ENCODE results near the gene SOHLH1. TPM values are rescaled to one million over a fixed set of nuclear protein-coding genes. Genes with fewer than 3 reads are reported as not detected.

The SOHLH1 gene
- total RNA-seq, 2 experiments from 2014 or later, result not detected

DNA sequence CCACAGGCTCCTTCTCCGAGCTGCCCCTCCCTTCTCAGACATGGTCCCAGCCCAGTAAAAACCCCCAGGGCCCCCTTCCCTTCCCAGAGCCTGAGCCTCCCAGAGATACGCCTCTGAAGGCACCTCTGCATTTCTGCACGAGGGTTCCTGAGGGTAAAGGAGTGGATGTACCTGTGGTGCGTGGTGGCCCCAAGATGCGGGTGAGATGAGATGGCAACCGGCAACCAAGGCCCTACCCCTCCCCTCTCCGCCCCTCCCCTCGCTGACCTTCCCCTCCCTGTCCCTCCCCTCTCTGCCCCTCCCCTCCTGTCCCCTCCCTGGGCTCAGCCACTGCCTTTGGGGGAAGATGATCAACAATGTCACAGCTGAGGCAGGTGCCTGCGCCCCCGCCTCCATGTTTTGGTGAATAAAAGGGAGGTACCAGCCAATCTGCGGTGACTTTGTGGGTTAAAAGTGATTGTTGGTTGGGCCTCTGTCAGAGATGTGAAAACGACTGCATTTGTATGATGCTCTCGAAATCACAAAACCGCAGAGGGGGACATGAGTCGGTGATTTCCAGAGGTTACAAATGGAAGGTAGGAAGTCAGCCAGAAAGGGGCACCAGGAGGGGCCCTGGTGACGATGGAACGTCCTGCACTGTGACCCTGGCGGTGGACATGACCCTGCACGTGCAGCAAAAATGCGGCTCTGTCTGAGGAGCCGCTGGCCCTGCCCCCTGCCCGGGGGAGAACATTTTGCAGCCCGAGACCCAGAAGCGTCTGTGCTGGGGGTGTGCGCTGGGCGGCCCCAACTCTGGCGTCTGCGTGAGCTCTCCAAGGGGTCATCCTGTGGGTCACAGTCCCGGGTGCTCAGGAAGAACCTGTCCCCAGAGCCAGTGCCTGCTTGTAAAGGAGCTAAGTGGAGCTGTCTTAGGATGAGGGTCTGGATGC, 32.5 kb downstream of the SOHLH1 start:
- Histone ChIP-seq H3K9me2 (ENCODE audit: insufficient read depth, low read length) (no peaks in the 10 kb centered on the region), H2AFZ (ENCODE audit: low read length) (no peak overlapping the region), H3K4me1 (ENCODE audit: insufficient read depth, low read length, poor library complexity, severe bottlenecking) (no peaks in the 10 kb centered on the region), H3K36me3 (ENCODE audit: insufficient read depth, low read length) (no peaks in the 10 kb centered on the region), H3K4me2 (ENCODE audit: low read length) (no peak overlapping the region), H4K20me1 (ENCODE audit: insufficient read depth, low read length) (no peaks in the 10 kb centered on the region), H3K79me2 (ENCODE audit: insufficient read depth, low read depth, low read length) (no peaks in the 10 kb centered on the region), H3K4me3 (ENCODE audit: low read depth, low read length, poor library complexity, severe bottlenecking) (no peak overlapping the region), H3K27ac (ENCODE audit: low read depth, low read length, poor library complexity, severe bottlenecking) (no peak overlapping the region), H3K9me3 (ENCODE audit: low read length) (no peaks in the 10 kb centered on the region)
- no peak for DNase-seq (ENCODE audit: low spot score)
- CTCF ChIA-PET (ENCODE audit: unreplicated experiment), result interaction anchor here (0.5 kb wide), 1 partner anchor 58 kb away, joined by 3 read pairs; no protein-coding TSS in a partner anchor
- no TSS peak for BruUV-seq (replicated peaks)
- intact Hi-C loops (cut with micrococcal nuclease; ENCODE audit: unreplicated experiment), result no loop called here
- POLR2A ChIA-PET, result interaction anchor here (0.6 kb wide), 1 partner anchor 9 kb away, joined by 3 read pairs; no protein-coding TSS in a partner anchor
- TF ChIP-seq EZH2phosphoT487 (IDR thresholded peaks at IDR 0.05; ENCODE audit: borderline replicate concordance, low read depth, low read length), result no peak
- TF ChIP-seq, protein P1, sequence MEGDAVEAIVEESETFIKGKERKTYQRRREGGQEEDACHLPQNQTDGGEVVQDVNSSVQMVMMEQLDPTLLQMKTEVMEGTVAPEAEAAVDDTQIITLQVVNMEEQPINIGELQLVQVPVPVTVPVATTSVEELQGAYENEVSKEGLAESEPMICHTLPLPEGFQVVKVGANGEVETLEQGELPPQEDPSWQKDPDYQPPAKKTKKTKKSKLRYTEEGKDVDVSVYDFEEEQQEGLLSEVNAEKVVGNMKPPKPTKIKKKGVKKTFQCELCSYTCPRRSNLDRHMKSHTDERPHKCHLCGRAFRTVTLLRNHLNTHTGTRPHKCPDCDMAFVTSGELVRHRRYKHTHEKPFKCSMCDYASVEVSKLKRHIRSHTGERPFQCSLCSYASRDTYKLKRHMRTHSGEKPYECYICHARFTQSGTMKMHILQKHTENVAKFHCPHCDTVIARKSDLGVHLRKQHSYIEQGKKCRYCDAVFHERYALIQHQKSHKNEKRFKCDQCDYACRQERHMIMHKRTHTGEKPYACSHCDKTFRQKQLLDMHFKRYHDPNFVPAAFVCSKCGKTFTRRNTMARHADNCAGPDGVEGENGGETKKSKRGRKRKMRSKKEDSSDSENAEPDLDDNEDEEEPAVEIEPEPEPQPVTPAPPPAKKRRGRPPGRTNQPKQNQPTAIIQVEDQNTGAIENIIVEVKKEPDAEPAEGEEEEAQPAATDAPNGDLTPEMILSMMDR (conservative IDR thresholded peaks at IDR 0.05; ENCODE audit: low read length), result no peak

DNA sequence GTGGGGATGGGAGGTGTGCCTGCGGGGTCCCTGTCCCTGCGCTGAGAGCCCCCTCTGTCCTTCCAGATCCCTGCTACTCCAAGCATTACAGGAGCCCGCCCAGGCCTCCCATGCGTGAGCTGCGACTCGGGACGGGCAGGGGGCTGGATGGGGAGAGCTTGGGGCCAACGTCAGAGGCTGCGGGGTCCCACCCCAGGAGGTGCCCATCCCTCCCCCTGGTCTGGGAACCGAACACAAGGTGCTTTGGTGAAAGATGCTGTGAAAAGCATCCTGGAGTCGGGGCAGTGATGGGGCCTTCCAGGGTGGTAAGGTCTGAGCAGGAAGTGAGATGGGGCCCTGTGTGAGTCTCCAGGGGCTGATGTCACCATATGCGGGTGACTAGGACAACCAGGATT, 33.5 kb downstream of the SOHLH1 start:
- H3K9me3 ChIP-seq (ENCODE audit: low read length), result no peaks in the 10 kb centered on the region
- intact Hi-C loops (cut with micrococcal nuclease; ENCODE audit: unreplicated experiment), result no loop called here
- no TSS peak for BruUV-seq (replicated peaks)
- POLR2A ChIA-PET, result no interaction called here
- no peak overlapping the region for H3K4me2 ChIP-seq (ENCODE audit: low read length)
- no peak overlapping the region for H3K27ac ChIP-seq (ENCODE audit: low read depth, low read length, poor library complexity, severe bottlenecking)
- no peaks in the 10 kb centered on the region for H3K36me3 ChIP-seq (ENCODE audit: insufficient read depth, low read length)
- no peaks in the 10 kb centered on the region for H3K9me2 ChIP-seq (ENCODE audit: insufficient read depth, low read length)
- H2AFZ ChIP-seq (ENCODE audit: low read length), result no peak overlapping the region
- CTCF ChIA-PET (ENCODE audit: unreplicated experiment), result no interaction called here
- TF ChIP-seq, protein P1 (conservative IDR thresholded peaks at IDR 0.05; ENCODE audit: low read length), result no peak
- TF ChIP-seq EZH2phosphoT487 (IDR thresholded peaks at IDR 0.05; ENCODE audit: borderline replicate concordance, low read depth, low read length), result no peak
- DNase-seq (ENCODE audit: low spot score), result no peak
- no peaks in the 10 kb centered on the region for H3K79me2 ChIP-seq (ENCODE audit: insufficient read depth, low read depth, low read length)
- H3K4me1 ChIP-seq (ENCODE audit: insufficient read depth, low read length, poor library complexity, severe bottlenecking), result no peaks in the 10 kb centered on the region
- H3K4me3 ChIP-seq (ENCODE audit: low read depth, low read length, poor library complexity, severe bottlenecking), result no peak overlapping the region
- no peaks in the 10 kb centered on the region for H4K20me1 ChIP-seq (ENCODE audit: insufficient read depth, low read length)
